Upper lobe of left lung (tissue), 6 donors: ENCODE results near the gene FOXN1. TPM values are rescaled to one million over a fixed set of nuclear protein-coding genes. Genes with fewer than 3 reads are reported as not detected.

Experiments
- ATAC-seq, 2 donors: fragments of 200-7000 bp; cut with Tn5 transposase; one replicate each; pipeline ENCODE4 v1.9.1; 2022; ENCODE audit warnings: mild to moderate bottlenecking in 2 of 2, moderate library complexity in 2 of 2; ENCODE audit not compliant: low FRiP score in 2 of 2
- DNase-seq, 2 donors: peaks; one replicate each; pipeline ENCODE4 v3.0.0-alpha.2; 2019 to 2020
- H3K27ac ChIP-seq, 4 donors: fragments of 200-600 bp; sonication (generic); one replicate each; pipeline ENCODE4 v1.5.1; 2016 to 2019
- H3K27me3 ChIP-seq, 4 donors: fragments of 200-600 bp; sonication (generic); one replicate each; pipeline ENCODE4 v1.5.1; 2017 to 2019
- H3K36me3 ChIP-seq, 4 donors: fragments of 200-600 bp; sonication (generic); one replicate each; pipeline ENCODE4 v1.5.1; 2016 to 2019
- H3K4me1 ChIP-seq, 4 donors: fragments of 200-600 bp; sonication (generic); one replicate each; pipeline ENCODE4 v1.5.1; 2018 to 2019
- H3K4me3 ChIP-seq, 4 donors: fragments of 200-600 bp; sonication (generic); one replicate each; pipeline ENCODE4 v1.5.1; 2017 to 2019; ENCODE audit warnings: mild to moderate bottlenecking in 2 of 4, moderate library complexity in 1 of 4
- H3K9me3 ChIP-seq, 4 donors: fragments of 200-600 bp; sonication (generic); one replicate each; pipeline ENCODE4 v1.5.1; 2018 to 2019
- EP300 ChIP-seq, 4 donors: sonication (generic); formaldehyde crosslinking; IDR thresholded peaks; one replicate each; pipeline ENCODE4 v1.5.1; 2017; ENCODE audit warnings: antibody characterized with exemption in 4 of 4, control low read depth in 2 of 4
- POLR2A ChIP-seq, 4 donors: fragments of 450-650 bp; IDR thresholded peaks; one replicate each; pipeline ENCODE4 v1.5.1; 2016 to 2017; ENCODE audit warnings: antibody characterized with exemption in 4 of 4, mild to moderate bottlenecking in 2 of 4
- POLR2AphosphoS5 ChIP-seq, 2 donors: sonication (generic); formaldehyde crosslinking; IDR thresholded peaks; one replicate each; pipeline ENCODE4 v1.5.1; 2017; ENCODE audit warnings: antibody characterized with exemption in 2 of 2
- WGBS, 2 donors: methylation state at CpG; one replicate each; pipeline ENCODE4 v1.1.5; 2017 to 2018; 5-methylcytosine and 5-hydroxymethylcytosine counted together
- total RNA-seq, 6 donors: library from RNA; depleted of rRNA in 4 of 6; stranded (reverse); fragments of >200 nt in 4 of 6; gene quantifications; one replicate each; pipeline versions ENCODE4 v1.1.0 to v1.2.1, GENCODE V29; 2016 to 2021
- TF ChIP-seq, protein P1 (sequence below), 6 experiments: fragments of 450-650 bp in 4 of 6; fragments of 200-600 bp in 2 of 6; sonication (generic) in 2 of 6; IDR thresholded peaks; one replicate each; pipeline ENCODE4 v1.5.1; 2016 to 2019; ENCODE audit warnings: antibody characterized with exemption in 6 of 6
- donor health status: DM: no; HTN: no; CAD: no; lungs with moderate emphysema.
- donor health status: DM: no; HTN: yes; CAD: no; lungs with severe emphysema.

The FOXN1 gene
- total RNA-seq, 6 donors from 2014 or later = 0.07 to 0.54 TPM; not detected in 4

DNA sequence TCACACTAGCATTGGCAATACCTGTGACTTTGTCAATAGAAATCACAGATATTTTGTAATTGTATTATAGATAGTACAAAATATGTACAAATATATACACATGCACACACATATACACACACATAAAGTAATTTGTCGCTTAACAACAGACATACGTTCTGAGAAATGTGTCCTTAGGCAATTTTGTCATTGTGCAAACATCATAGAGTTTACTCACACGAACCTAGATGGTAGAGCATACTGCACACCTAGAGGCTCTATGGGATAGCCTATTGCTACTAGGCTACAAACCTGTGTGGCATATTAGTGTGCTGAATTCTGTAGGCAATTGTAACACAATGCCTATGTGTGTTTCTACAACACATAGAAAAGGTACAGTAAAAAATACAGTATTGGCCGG, 35.3 kb downstream of the FOXN1 start:
- ATAC-seq (no peak), DNase-seq (no peak)
- WGBS, 2 donors = 86 to 88% methylated on average over 4 of the region's 4 CpGs
- Histone ChIP-seq H3K4me3 (no peak overlapping the region), H3K36me3 (peaks cover 0 to under 1% (median 0%) of the 10 kb centered on the region in 4 donors), H3K4me1 (no peaks in the 10 kb centered on the region), H3K27ac (no peak overlapping the region), H3K27me3 (no peaks in the 10 kb centered on the region), H3K9me3 (no peaks in the 10 kb centered on the region)
- TF ChIP-seq POLR2A (IDR thresholded peaks at IDR 0.05) (no peak), EP300 (IDR thresholded peaks at IDR 0.05) (no peak), POLR2AphosphoS5 (IDR thresholded peaks at IDR 0.05) (no peak)
- TF ChIP-seq, protein P1, sequence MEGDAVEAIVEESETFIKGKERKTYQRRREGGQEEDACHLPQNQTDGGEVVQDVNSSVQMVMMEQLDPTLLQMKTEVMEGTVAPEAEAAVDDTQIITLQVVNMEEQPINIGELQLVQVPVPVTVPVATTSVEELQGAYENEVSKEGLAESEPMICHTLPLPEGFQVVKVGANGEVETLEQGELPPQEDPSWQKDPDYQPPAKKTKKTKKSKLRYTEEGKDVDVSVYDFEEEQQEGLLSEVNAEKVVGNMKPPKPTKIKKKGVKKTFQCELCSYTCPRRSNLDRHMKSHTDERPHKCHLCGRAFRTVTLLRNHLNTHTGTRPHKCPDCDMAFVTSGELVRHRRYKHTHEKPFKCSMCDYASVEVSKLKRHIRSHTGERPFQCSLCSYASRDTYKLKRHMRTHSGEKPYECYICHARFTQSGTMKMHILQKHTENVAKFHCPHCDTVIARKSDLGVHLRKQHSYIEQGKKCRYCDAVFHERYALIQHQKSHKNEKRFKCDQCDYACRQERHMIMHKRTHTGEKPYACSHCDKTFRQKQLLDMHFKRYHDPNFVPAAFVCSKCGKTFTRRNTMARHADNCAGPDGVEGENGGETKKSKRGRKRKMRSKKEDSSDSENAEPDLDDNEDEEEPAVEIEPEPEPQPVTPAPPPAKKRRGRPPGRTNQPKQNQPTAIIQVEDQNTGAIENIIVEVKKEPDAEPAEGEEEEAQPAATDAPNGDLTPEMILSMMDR (IDR thresholded peaks at IDR 0.05) = no peak

GRCh38 chr17:28544402-28545140, 38.4 kb downstream of the FOXN1 start:
- no peak for DNase-seq
- no peak for ATAC-seq
- H3K9me3 ChIP-seq = no peaks in the 10 kb centered on the region
- peaks cover 0 to 11% (median 5%) of the 10 kb centered on the region in 4 donors for H3K36me3 ChIP-seq
- H3K27ac ChIP-seq = no peak overlapping the region
- no peak for TF ChIP-seq POLR2AphosphoS5 (IDR thresholded peaks at IDR 0.05)
- no peak for TF ChIP-seq EP300 (IDR thresholded peaks at IDR 0.05)
- TF ChIP-seq, protein P1 (IDR thresholded peaks at IDR 0.05) = no peak
- no peak for TF ChIP-seq POLR2A (IDR thresholded peaks at IDR 0.05)
- 87 to 92% methylated on average over 4 of the region's 4 CpGs for WGBS, 2 donors
- H3K4me3 ChIP-seq = no peak overlapping the region
- no peaks in the 10 kb centered on the region for H3K27me3 ChIP-seq
- H3K4me1 ChIP-seq = peaks cover 2 to 18% (median 6%) of the 10 kb centered on the region in 4 donors

GRCh38 chr17:28545141-28545503, 39.0 kb downstream of the FOXN1 start:
- ATAC-seq (no peak), DNase-seq (no peak)
- Histone ChIP-seq H3K4me1 (peaks cover 5 to 23% (median 8%) of the 10 kb centered on the region in 4 donors), H3K4me3 (no peak overlapping the region), H3K27me3 (no peaks in the 10 kb centered on the region), H3K36me3 (peaks cover 0 to 11% (median 5%) of the 10 kb centered on the region in 4 donors), H3K27ac (no peak overlapping the region), H3K9me3 (no peaks in the 10 kb centered on the region)
- WGBS, 2 donors = 72 to 84% methylated on average over 2 of the region's 2 CpGs
- TF ChIP-seq POLR2A (IDR thresholded peaks at IDR 0.05) (no peak), EP300 (IDR thresholded peaks at IDR 0.05) (no peak), POLR2AphosphoS5 (IDR thresholded peaks at IDR 0.05) (no peak)
- TF ChIP-seq, protein P1 (IDR thresholded peaks at IDR 0.05) = no peak

GRCh38 chr17:28545787-28546415, 39.8 kb downstream of the FOXN1 start:
- no peaks in the 10 kb centered on the region for H3K9me3 ChIP-seq
- ATAC-seq (no peak), DNase-seq (no peak)
- no peak overlapping the region for H3K4me3 ChIP-seq
- peaks cover 0 to 11% (median 5%) of the 10 kb centered on the region in 4 donors for H3K36me3 ChIP-seq
- WGBS, 2 donors = 69 to 71% methylated on average over 4 to 6 of the region's 6 CpGs
- H3K4me1 ChIP-seq = peaks cover 6 to 27% (median 8%) of the 10 kb centered on the region in 4 donors
- TF ChIP-seq POLR2AphosphoS5 (IDR thresholded peaks at IDR 0.05) (no peak), EP300 (IDR thresholded peaks at IDR 0.05) (no peak), POLR2A (IDR thresholded peaks at IDR 0.05) (no peak)
- TF ChIP-seq, protein P1 (IDR thresholded peaks at IDR 0.05) = no peak
- no peaks in the 10 kb centered on the region for H3K27me3 ChIP-seq
- no peak overlapping the region for H3K27ac ChIP-seq
